HepG2 (cell line): ENCODE measurements around the gene SH3GL1. TPM values are rescaled to one million over a fixed set of nuclear protein-coding genes. Genes with fewer than 3 reads are reported as not detected.

Experiments used
- AGO1 ChIP-seq: fragments of 200-400 bp; formaldehyde crosslinking; IDR thresholded peaks from 2 replicates; pipeline ENCODE4 v1.6.1; 2017; ENCODE audit warnings: mild to moderate bottlenecking, low read depth, low read length, moderate library complexity; ENCODE audit not compliant: poor library complexity, severe bottlenecking
- ZNF562 ChIP-seq: sonication (generic); formaldehyde crosslinking; IDR thresholded peaks from 2 replicates; pipeline ENCODE4 v1.8.0; 2022; ENCODE audit warnings: missing genetic modification reagents, borderline replicate concordance
- polyA plus RNA-seq, 8 experiments: library from polyadenylated mRNA; depleted of rRNA in 3 of 8; stranded (reverse) in 7 of 8; unstranded in 1 of 8; fragments of >200 nt; fragmentation: Illumina TruSeq in 4 of 8; extraction: Trizol in 4 of 8; gene quantifications; 2 replicates each; pipeline versions ENCODE4 v1.2.1 to v1.2.3, GENCODE V29; 2011 to 2016; ENCODE audit warnings: low read depth in 4 of 8, missing spikeins in 1 of 8, mixed read lengths in 1 of 8; ENCODE audit not compliant: insufficient read depth in 1 of 8
- total RNA-seq, 5 experiments: library from RNA; depleted of rRNA; stranded (reverse); fragments of >200 nt; fragmentation: Illumina TruSeq; extraction: Trizol; gene quantifications; 2 replicates each; pipeline ENCODE4 v1.2.3, GENCODE V29; 2016; ENCODE audit warnings: low read depth in 1 of 5
- TF ChIP-seq, protein P1 (sequence below): sonication (generic); formaldehyde crosslinking; IDR thresholded peaks from 2 replicates; pipeline ENCODE4 v1.5.1; 2020; ENCODE audit warnings: mild to moderate bottlenecking, missing genetic modification reagents, borderline replicate concordance
- TF ChIP-seq, protein P2 (sequence below): sonication (generic); formaldehyde crosslinking; IDR thresholded peaks from 2 replicates; pipeline ENCODE4 v1.4.0; 2020; ENCODE audit warnings: missing genetic modification reagents, borderline replicate concordance
- TF ChIP-seq, protein P3 (sequence below): sonication (generic); formaldehyde crosslinking; IDR thresholded peaks from 2 replicates; pipeline ENCODE4 v1.4.0; 2020; ENCODE audit warnings: missing genetic modification reagents; ENCODE audit errors: not compliant biosample characterization
- TF ChIP-seq, protein P4 (sequence below): sonication (generic); formaldehyde crosslinking; IDR thresholded peaks from 2 replicates; pipeline ENCODE4 v1.4.0; 2020; ENCODE audit warnings: mild to moderate bottlenecking, missing genetic modification reagents

Gene SH3GL1
- total and polyA plus RNA-seq, 2 of the 13 experiments (the other 11 are each of a cell fraction or from before 2014, with no cell fraction given), result 33.0 to 45.1 TPM

DNA sequence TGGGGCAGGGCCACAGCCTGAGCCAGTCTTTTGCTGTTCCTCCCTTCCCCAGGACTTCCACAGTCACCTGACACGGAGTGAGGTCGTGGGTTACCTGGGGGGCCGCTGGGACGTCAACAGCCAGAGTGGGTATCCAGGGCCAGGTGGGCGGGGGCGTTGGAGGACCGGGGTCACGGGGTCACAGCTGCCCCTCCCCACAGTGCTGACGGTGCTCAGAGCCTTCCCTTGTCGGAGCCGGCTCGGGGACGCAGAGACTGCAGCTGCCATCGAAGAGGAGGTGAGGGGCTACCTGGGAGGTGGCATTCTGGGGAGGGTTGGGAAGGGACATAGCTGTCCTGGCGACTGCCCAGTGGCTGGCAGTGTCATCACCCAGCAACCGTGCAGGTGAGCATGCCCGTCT lies 45.5 kb downstream of the SH3GL1 start (continued):
- TF ChIP-seq ZNF562 (no peak), AGO1 (no peak)
- TF ChIP-seq, protein P1, sequence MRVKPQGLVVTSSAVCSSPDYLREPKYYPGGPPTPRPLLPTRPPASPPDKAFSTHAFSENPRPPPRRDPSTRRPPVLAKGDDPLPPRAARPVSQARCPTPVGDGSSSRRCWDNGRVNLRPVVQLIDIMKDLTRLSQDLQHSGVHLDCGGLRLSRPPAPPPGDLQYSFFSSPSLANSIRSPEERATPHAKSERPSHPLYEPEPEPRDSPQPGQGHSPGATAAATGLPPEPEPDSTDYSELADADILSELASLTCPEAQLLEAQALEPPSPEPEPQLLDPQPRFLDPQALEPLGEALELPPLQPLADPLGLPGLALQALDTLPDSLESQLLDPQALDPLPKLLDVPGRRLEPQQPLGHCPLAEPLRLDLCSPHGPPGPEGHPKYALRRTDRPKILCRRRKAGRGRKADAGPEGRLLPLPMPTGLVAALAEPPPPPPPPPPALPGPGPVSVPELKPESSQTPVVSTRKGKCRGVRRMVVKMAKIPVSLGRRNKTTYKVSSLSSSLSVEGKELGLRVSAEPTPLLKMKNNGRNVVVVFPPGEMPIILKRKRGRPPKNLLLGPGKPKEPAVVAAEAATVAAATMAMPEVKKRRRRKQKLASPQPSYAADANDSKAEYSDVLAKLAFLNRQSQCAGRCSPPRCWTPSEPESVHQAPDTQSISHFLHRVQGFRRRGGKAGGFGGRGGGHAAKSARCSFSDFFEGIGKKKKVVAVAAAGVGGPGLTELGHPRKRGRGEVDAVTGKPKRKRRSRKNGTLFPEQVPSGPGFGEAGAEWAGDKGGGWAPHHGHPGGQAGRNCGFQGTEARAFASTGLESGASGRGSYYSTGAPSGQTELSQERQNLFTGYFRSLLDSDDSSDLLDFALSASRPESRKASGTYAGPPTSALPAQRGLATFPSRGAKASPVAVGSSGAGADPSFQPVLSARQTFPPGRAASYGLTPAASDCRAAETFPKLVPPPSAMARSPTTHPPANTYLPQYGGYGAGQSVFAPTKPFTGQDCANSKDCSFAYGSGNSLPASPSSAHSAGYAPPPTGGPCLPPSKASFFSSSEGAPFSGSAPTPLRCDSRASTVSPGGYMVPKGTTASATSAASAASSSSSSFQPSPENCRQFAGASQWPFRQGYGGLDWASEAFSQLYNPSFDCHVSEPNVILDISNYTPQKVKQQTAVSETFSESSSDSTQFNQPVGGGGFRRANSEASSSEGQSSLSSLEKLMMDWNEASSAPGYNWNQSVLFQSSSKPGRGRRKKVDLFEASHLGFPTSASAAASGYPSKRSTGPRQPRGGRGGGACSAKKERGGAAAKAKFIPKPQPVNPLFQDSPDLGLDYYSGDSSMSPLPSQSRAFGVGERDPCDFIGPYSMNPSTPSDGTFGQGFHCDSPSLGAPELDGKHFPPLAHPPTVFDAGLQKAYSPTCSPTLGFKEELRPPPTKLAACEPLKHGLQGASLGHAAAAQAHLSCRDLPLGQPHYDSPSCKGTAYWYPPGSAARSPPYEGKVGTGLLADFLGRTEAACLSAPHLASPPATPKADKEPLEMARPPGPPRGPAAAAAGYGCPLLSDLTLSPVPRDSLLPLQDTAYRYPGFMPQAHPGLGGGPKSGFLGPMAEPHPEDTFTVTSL (CRISPR knock-in tag), result no peak
- TF ChIP-seq, protein P2, sequence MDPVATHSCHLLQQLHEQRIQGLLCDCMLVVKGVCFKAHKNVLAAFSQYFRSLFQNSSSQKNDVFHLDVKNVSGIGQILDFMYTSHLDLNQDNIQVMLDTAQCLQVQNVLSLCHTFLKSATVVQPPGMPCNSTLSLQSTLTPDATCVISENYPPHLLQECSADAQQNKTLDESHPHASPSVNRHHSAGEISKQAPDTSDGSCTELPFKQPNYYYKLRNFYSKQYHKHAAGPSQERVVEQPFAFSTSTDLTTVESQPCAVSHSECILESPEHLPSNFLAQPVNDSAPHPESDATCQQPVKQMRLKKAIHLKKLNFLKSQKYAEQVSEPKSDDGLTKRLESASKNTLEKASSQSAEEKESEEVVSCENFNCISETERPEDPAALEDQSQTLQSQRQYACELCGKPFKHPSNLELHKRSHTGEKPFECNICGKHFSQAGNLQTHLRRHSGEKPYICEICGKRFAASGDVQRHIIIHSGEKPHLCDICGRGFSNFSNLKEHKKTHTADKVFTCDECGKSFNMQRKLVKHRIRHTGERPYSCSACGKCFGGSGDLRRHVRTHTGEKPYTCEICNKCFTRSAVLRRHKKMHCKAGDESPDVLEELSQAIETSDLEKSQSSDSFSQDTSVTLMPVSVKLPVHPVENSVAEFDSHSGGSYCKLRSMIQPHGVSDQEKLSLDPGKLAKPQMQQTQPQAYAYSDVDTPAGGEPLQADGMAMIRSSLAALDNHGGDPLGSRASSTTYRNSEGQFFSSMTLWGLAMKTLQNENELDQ (CRISPR knock-in tag), result no peak
- TF ChIP-seq, protein P3, sequence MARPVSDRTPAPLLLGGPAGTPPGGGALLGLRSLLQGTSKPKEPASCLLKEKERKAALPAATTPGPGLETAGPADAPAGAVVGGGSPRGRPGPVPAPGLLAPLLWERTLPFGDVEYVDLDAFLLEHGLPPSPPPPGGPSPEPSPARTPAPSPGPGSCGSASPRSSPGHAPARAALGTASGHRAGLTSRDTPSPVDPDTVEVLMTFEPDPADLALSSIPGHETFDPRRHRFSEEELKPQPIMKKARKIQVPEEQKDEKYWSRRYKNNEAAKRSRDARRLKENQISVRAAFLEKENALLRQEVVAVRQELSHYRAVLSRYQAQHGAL, result no peak
- TF ChIP-seq, protein P4, sequence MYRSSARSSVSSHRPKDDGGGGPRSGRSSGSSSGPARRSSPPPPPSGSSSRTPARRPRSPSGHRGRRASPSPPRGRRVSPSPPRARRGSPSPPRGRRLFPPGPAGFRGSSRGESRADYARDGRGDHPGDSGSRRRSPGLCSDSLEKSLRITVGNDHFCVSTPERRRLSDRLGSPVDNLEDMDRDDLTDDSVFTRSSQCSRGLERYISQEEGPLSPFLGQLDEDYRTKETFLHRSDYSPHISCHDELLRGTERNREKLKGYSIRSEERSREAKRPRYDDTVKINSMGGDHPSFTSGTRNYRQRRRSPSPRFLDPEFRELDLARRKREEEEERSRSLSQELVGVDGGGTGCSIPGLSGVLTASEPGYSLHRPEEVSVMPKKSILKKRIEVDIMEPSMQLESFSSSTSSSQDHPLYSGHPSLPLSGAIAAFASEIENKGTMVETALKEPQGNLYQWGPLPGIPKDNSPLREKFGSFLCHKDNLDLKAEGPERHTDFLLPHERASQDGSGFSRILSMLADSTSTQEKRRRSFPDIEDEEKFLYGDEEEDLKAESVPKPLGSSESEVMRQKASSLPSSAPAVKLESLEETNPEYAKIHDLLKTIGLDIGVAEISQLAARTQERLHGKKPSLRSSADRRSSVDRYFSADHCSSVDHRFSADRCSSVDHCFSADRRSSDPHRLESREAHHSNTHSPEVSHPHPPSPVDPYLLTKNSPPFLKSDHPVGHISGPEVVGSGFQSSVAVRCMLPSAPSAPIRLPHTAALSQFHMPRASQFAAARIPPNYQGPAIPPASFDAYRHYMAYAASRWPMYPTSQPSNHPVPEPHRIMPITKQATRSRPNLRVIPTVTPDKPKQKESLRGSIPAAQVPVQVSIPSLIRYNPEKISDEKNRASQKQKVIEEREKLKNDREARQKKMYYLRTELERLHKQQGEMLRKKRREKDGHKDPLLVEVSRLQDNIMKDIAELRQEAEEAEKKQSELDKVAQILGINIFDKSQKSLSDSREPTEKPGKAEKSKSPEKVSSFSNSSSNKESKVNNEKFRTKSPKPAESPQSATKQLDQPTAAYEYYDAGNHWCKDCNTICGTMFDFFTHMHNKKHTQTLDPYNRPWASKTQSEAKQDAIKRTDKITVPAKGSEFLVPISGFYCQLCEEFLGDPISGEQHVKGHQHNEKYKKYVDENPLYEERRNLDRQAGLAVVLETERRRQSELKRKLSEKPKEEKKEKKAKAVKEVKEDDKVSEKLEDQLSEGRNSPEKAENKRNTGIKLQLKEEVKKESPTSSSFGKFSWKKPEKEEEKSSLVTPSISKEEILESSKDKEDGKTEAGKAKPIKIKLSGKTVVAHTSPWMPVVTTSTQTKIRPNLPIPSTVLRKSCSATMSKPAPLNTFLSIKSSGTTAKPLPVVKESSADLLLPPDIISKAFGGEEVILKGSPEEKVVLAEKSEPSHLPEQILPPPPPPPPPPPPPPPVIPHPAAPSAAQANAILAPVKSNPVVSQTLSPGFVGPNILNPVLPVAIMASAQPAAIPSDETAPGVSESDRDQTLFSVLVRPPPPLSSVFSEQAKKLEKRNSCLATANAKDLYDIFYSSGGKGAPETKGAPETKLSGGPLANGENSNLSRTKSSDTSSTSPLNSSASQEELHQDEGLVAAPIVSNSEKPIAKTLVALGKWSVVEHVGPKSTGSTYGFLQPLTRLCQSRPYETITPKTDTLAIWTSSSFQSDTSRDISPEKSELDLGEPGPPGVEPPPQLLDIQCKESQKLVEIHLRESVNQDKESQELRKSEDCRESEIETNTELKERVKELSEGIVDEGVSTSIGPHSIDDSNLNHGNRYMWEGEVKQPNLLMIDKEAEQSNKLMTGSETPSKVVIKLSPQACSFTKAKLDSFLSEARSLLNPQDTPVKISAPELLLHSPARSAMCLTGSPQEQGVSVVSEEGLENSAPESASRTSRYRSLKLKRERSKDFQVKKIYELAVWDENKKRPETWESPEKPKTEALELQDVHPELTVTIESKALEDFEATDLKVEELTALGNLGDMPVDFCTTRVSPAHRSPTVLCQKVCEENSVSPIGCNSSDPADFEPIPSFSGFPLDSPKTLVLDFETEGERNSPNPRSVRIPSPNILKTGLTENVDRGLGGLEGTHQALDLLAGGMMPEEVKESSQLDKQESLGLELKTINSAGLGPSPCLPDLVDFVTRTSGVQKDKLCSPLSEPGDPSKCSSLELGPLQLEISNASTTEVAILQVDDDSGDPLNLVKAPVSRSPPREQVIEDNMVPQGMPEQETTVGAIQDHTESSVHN (CRISPR knock-in tag), result no peak
